Measurements from ENCODE around the gene ATG10.

Gene ATG10

GRCh38 chr5:82185851-82186250, 214.0 kb downstream of the ATG10 start:
- no peak overlapping the region for H3K4me3 ChIP-seq (ENCODE audit: low read depth, low read length)
- TF ChIP-seq CTCF (IDR thresholded peaks at IDR 0.05; ENCODE audit: low read depth, low read length): no peak

- TF ChIP-seq CTCF (IDR thresholded peaks at IDR 0.05; ENCODE audit: low read depth, low read length): no peak
- H3K4me3 ChIP-seq (ENCODE audit: low read depth, low read length): no peak overlapping the region
Observed at GRCh38 chr5:82197550-82197949, 225.7 kb downstream of the ATG10 start.

- no peak overlapping the region for H3K4me3 ChIP-seq (ENCODE audit: low read depth, low read length)
- TF ChIP-seq CTCF (IDR thresholded peaks at IDR 0.05; ENCODE audit: low read depth, low read length): no peak
Observed at GRCh38 chr5:82204567-82204966, 232.7 kb downstream of the ATG10 start.

GRCh38 chr5:82205005-82205404, 233.2 kb downstream of the ATG10 start:
- no peak for TF ChIP-seq CTCF (IDR thresholded peaks at IDR 0.05; ENCODE audit: low read depth, low read length)
- no peak overlapping the region for H3K4me3 ChIP-seq (ENCODE audit: low read depth, low read length)

GRCh38 chr5:82208371-82208770, 236.5 kb downstream of the ATG10 start:
- no peak for TF ChIP-seq CTCF (IDR thresholded peaks at IDR 0.05; ENCODE audit: low read depth, low read length)

GRCh38 chr5:82211855-82212572, 240.2 kb downstream of the ATG10 start:
- no peak for TF ChIP-seq CTCF (IDR thresholded peaks at IDR 0.05; ENCODE audit: low read depth, low read length)
- H3K4me3 ChIP-seq (ENCODE audit: low read depth, low read length): no peak overlapping the region

More at GRCh38 chr5:82208371-82208770, 236.5 kb downstream of the ATG10 start:
- H3K4me3 ChIP-seq (ENCODE audit: low read depth, low read length): no peak overlapping the region

- no peak for TF ChIP-seq CTCF (IDR thresholded peaks at IDR 0.05; ENCODE audit: low read depth, low read length)
- no peak overlapping the region for H3K4me3 ChIP-seq (ENCODE audit: low read depth, low read length)
Observed at GRCh38 chr5:82217917-82218316, 246.1 kb downstream of the ATG10 start.
